GM19193 (cell line): Measurements from ENCODE around the gene SLC10A6.

Source experiments
- POLR2A ChIP-seq: IDR thresholded peaks from 4 replicates; pipeline ENCODE4 v1.6.1; 2011; ENCODE audit not compliant: insufficient read depth, insufficient read length; ENCODE audit errors: extremely low read depth

Gene SLC10A6

DNA sequence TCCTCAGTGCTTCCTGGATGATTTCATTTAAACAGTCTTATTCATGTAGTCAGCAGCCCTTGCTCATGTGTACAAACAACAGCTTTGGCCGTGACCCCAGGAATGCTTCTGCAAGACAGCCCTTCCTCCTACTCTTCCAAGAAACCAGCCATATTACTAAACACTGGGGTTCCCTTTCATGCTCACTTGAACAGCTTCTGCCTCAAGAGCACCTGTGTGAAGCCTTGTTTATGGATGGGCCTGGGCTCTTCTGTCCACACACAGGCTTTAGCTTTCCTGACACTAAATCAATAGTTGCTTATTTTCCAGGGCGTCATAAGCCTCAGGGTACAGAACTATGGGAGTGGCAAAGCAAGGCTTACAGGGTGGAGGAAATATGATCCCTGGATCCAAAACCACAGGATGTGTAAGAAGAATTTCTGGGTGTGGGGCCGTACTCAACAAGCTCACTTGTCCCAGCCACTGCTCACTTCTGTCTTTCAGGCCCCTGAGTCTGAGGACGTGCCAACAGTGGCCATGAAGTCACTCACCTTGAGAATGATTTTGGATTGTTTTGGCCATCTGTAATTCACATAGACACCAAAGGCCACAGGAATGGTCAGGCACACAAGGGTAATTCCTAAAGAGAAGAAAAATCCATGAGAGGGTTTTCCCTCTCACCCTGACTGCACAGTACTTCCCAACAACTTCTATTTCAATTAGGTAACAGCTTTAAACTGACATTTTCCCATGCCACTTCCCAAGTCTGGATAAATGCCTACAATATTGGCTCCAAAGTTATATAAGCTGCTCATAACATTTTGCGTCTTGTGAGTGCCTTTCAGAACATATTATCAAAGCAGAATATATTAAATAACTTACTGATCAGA lies 17.7 kb downstream of the SLC10A6 start:
- TF ChIP-seq POLR2A = no peak

DNA sequence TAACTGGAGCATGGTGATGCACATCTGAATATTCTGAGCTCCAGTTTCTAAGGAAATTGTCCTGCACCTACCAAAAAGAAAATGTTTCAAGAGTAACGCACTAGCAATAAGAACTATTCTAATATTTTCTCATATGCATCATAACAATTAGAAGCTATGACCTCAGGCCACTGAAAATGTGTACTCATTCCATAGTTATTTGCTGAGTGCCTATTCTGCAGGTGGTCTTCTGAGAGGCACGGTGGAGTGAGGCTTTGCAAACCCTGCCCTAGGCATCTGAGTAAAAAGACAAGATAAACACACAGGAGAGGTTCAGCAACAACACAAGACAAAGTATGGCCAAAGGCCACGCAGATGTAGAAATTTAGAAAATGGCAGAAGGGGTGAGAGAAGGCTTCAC lies 23.7 kb downstream of the SLC10A6 start:
- TF ChIP-seq POLR2A = no peak

DNA sequence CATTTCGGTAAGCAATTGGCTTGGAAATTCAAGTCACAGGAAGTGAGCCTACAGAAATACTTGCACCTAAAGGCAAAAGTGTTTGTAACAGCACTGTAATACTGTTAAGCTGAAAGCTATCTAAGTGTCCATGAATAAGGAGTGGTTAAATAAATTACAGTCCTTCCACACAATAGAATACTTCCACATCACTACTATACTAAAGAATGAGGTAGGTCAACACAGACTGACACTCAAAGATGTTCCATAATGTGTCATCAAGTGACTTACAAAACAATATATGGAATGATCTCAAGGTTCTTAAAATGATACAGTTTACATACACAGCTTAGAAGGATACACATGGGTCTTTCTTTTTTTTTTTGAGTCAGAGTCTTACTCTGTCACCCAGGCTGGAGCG lies 27.0 kb downstream of the SLC10A6 start:
- TF ChIP-seq POLR2A = no peak

DNA sequence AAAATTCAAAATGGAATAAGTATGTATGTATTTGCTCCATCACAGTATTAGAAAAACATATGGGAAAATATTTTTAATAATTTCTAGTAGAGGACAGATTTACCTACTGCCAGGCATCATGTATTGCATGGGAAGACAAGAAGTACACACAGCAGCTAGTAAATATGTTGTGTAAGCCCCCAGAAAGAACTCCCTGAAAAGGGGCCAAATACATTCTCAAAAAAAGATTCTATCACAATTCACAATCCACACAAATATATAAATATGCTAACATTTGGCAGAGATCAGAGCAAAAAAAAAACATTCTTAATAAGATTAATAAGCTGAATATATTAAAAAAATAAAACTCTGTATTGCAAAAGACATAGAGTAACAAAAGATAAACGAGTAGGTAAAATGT lies 28.0 kb downstream of the SLC10A6 start:
- no peak for TF ChIP-seq POLR2A

DNA sequence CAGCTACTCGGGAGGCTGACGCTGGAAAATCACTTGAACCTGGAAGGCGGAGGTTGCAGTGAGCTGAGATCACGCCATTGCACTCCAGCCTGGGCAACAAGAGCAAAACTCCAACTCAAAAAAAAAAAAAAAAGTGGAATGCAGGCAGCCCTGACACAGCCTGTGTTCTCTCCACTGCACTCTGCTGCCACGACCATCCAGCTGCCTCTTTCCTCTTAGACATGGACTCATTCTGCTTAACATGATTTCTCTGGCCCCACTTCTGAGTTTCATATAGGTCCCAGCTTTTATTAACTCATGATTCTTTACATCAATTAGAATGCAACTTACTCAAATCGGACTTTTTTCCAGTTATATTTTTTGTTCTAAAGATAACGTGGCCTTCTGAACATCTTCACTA lies 29.6 kb downstream of the SLC10A6 start:
- TF ChIP-seq POLR2A = no peak

DNA sequence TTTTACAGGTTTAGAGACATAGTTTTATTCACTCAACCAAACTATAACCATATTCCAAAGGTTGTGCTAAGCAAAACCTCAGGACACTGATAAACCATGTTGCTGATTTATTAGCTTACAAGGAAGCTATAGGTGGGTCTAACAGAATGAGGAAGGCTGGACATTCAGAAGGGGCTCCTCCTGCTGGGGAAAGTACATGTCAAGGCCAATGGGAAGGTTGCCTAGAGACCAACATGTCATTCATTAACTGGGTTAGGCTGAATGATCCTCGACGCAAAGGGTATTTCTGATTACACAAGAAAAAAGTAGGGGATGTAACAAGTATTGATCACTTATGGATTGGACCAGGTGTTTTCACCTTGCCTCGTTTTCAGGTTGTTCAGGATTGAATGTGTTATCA lies 30.3 kb downstream of the SLC10A6 start:
- TF ChIP-seq POLR2A = no peak

DNA sequence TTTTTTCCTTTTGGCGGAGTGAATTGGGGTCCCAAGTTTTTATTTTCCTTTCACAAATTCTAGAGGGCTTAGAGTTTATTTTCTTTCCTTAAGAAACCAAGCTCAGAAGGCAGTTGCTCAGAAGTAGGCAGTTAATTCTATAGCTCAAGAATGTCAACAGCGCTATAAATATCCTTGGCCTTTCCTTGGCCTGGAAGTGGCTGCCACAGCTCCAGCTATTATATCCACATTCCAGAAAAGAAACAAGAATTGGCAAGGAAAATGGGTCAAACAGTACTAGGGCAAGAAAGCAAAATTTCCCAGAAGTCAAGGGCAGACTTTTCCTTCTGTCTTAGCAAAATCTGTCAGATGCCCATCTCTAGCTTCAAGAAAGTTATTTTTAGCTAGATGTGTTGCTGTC lies 31.0 kb downstream of the SLC10A6 start:
- TF ChIP-seq POLR2A = no peak

DNA sequence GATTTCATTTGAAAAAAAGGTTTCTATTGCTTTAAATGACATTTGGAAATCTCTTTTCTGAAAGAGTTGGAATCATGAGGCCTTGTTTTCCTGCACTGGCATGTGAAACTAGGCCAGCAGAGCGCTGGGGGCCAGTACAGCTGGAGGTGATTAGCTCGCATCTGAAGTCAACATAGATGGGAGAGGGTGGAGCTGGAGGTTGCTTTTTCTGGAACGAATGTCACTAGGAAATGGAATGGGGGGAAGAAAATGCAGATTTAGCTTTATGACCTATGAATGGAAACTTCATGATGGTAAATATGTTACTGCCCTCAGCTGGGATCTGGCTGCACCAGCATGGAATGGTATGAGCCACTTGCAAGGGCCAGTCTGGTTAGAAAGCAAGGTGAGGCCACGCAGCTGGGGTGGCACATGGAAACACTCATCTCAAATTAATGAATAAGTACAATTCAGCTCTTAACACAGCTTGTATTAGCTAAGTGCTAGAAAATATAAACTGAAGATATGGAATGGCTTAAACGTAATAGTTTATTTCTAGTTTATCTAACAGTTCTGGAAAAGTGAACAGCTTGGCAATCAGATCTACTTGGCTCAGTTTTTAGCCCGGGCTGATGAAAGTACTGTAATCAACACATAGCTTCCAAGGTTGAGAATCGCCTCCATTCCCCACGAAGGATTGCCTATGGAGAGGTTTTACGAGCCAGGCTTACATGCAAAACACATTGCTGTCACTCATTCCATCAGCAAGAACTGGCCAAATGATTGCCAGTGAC lies 32.5 kb downstream of the SLC10A6 start:
- TF ChIP-seq POLR2A = no peak

DNA sequence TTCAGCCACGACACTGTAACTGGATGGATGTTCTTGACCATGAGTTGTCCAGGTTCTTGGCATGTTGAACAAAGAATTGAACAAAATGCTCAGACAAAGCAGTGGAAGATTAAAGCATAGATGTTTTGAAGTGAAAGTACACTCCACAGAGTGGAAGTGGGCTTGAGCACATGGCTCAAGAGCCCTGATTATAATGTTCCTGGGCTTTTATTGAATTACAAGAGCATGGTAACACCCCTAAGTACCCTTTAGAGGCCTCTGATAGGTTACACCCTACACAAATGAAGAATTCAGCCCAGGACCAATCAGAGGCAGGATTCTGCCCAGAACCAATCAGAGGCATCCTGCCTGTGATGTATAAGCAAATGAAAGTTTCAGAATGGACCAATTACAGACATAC lies 33.5 kb downstream of the SLC10A6 start:
- TF ChIP-seq POLR2A = no peak

DNA sequence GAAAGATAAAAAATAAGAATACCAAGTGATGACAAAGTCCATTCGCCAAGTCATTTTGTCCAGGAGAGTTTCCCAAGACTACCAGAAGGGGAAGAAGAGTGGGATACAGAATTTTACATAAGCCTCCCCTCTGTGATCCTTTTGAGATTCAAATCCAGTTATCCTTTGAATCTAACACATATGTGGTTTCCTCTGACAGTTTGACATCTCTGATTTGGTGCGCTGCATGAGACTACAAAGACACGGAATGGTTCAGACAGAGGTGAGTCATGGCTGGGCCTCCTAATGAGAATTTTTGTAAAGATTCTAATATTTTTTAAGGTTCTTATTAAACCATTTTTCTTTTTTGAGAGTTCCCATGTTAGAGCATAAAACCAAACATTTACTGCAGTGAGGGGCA lies 38.3 kb downstream of the SLC10A6 start:
- TF ChIP-seq POLR2A = no peak

DNA sequence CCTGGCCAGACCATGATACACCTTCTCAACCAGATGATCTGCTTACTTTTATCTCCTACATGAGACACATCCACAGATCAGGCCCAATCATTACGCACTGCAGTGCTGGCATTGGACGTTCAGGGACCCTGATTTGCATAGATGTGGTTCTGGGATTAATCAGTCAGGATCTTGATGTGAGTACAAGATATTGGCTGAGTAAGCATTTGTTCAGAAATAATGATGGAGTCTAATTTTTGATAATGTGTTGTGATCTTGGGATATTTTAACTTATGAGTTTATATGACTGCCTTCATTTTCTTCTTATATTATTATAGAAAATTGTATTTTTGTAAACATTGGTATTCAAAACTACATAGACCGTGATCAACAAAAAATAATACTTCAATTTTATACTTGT lies 39.4 kb downstream of the SLC10A6 start:
- no peak for TF ChIP-seq POLR2A

DNA sequence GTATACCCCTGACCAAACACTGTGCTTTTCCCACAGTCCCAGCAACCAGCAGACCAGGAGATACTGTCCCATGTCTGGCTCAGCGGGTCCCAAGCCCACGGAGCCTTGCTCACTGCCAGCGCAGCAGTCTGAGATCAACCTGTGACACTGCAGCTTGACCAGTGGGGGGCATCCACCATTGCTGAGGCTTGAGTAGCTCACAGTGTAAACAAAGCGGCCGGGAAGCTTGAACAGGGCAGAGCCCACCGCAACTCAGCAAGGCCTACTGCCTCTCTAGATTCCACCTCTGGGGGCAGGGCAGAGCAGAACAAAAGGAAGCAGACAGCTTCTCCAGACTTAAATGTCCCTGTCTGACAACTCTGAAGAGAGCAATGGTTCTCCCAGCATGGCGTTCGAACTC lies 58.1 kb downstream of the SLC10A6 start:
- no peak for TF ChIP-seq POLR2A

DNA sequence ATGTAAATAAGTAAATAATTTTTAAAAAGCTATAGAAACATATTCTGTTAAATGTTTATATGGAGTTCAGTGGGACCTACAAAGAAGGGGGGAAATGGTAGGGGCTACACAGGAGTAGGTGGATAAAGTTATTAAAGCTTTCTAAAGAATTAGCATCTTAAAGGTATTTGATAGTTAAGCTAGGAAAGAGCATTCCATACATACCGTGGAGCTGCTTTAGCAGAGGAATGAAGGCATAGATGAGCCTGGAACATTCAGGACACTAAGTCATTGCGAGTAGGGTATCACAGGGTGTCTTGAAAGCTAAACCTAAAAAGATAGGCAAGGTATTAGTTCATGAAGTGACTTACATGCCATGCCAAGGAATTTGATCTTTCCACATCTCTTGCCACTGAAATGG lies 60.4 kb downstream of the SLC10A6 start:
- no peak for TF ChIP-seq POLR2A

DNA sequence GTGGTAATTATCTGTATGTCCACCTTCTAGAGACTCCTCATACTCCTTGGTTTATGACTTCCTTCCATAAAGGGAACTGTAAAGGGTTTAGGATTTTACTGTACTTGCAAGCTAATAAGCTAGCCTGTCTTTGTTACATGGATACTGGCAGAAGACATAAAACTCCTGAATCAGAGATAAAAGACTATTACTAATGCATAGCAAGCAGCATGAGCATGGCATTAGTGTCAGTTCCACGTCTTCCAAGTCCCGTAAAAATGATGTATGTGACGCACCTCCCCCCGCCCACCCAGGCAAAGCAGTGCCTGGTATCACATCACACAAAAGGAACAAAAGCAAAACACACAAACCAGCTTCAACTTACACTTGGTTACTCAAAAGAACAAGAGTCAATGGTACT lies 71.0 kb downstream of the SLC10A6 start:
- TF ChIP-seq POLR2A = no peak

DNA sequence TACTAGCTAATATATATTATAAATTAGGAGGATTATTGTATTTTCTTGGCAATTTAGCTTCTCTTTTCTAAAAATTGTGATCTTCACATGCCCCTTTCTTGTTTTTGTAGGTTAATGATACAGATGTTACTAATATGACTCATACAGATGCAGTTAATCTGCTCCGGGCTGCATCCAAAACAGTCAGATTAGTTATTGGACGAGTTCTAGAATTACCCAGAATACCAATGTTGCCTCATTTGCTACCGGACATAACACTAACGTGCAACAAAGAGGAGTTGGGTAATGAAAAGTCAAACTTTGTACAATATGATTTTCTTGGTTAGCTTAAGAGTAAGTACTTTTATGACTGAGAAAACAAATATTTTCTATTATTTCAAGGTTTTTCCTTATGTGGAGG lies 74.1 kb downstream of the SLC10A6 start:
- TF ChIP-seq POLR2A = no peak
